ENCODE data around the gene LCAT. TPM values are rescaled to one million over a fixed set of nuclear protein-coding genes. Genes with fewer than 3 reads are reported as not detected.

LCAT gene
- total RNA-seq, 1 donor from 2014 or later, result 31.9 TPM

DNA sequence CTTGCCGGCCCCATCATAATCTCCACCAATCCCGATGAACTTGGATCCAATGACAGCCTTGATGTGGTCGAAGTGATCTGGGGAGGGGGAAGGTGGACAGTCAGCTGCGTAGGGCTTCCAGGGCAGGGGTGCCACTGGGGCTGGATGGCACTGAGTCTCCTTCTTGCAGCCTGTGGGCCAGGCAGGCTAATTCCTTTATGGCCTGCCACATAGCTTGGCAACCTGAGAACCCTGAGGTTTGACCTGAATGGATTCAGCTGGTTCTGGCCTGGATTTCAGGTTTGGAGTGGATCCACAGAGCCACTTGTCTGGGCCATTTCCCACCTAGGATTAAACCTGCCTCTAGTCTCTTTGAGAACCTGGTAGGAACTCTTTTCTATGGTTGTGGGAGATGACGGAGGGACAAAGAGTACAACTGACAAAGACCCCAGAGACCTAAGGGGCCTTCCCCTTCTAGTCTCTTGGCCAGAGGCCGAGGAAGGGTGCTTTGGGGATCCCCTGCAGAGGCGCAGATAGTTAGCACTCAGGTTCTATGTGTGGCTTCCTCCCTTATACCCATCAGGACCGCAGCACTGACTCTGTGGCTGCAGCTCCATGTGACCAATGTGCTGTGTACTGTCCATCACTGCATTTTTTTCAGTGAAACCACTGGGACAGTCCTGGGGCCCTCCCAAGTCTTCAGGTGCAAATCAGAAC, 45.5 kb upstream of the LCAT start:
- Mint-ChIP-seq H3K27ac (no peak overlapping the region), H3K4me1 (ENCODE audit: low read depth) (peaks cover 14% of the 10 kb centered on the region), H3K4me3 (ENCODE audit: low read depth) (no peak overlapping the region), H3K9me3 (ENCODE audit: low read depth) (no peaks in the 10 kb centered on the region), H3K36me3 (ENCODE audit: insufficient read depth) (no peaks in the 10 kb centered on the region), H3K27me3 (peaks cover 4% of the 10 kb centered on the region)
- no peak for DNase-seq (ENCODE audit: low spot score, unreplicated experiment)
- TF ChIP-seq, protein P1, sequence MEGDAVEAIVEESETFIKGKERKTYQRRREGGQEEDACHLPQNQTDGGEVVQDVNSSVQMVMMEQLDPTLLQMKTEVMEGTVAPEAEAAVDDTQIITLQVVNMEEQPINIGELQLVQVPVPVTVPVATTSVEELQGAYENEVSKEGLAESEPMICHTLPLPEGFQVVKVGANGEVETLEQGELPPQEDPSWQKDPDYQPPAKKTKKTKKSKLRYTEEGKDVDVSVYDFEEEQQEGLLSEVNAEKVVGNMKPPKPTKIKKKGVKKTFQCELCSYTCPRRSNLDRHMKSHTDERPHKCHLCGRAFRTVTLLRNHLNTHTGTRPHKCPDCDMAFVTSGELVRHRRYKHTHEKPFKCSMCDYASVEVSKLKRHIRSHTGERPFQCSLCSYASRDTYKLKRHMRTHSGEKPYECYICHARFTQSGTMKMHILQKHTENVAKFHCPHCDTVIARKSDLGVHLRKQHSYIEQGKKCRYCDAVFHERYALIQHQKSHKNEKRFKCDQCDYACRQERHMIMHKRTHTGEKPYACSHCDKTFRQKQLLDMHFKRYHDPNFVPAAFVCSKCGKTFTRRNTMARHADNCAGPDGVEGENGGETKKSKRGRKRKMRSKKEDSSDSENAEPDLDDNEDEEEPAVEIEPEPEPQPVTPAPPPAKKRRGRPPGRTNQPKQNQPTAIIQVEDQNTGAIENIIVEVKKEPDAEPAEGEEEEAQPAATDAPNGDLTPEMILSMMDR (IDR thresholded peaks at IDR 0.05; ENCODE audit: unreplicated experiment), result no peak

DNA sequence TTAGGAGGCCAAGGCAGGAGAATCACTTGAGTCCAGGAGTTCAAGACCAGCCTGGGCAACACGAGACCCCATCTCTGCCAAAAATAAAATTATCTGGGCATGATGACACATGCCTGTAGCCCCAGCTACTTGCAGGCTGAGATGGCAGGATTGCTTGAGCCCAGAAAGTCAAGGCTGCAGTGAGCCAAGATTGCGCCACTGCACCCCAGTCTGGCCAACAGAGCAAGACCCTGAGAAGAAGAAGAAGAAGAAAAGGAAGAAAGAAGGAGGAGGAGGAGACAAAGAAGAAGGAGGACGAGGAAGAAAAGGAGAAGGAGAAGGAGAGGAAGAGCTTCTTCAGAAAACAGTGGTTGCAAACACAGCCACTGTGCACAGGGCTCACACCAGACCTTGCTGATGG, 44.8 kb upstream of the LCAT start:
- Mint-ChIP-seq H3K27me3 (peaks cover 4% of the 10 kb centered on the region), H3K36me3 (ENCODE audit: insufficient read depth) (no peaks in the 10 kb centered on the region), H3K4me3 (ENCODE audit: low read depth) (no peak overlapping the region), H3K9me3 (ENCODE audit: low read depth) (no peaks in the 10 kb centered on the region), H3K4me1 (ENCODE audit: low read depth) (peaks cover 14% of the 10 kb centered on the region), H3K27ac (no peak overlapping the region)
- no peak for DNase-seq (ENCODE audit: low spot score, unreplicated experiment)
- TF ChIP-seq, protein P1 (IDR thresholded peaks at IDR 0.05; ENCODE audit: unreplicated experiment), result no peak

DNA sequence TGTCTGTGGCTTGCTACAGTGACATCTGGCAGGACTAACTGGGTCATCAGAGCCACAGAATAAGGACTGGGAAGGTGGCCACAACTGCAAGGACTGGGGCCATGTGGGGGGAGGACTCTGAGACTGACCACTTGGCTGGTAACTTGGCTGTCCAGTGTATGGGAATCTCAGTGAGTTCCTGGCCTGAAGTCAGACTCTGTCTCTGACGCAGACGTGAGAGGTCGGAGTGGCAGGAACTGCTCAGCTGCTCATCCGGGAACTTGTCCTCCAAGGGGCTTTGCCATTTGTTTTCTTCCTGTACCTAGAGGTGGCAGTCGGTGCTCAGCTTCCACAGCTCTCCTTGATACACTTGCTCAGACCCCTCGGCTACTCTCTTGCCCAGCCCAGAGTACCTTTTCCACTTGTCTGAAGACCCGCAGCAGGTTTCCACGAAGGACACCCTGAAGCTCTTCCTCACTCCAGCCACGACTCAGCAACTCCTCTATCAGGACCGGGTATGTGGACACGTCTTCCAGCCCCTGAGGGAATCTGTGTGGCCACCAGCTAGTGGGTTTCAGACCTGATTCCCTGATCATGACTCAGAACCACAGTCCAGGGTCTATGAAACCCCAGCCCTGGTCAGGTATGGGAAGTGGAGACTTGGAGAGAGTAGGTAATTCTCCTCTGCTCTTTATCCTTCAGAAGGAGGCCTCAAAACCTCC, 43.7 kb upstream of the LCAT start:
- no peak for DNase-seq (ENCODE audit: low spot score, unreplicated experiment)
- Mint-ChIP-seq H3K4me1 (ENCODE audit: low read depth) (peaks cover 16% of the 10 kb centered on the region), H3K36me3 (ENCODE audit: insufficient read depth) (peaks cover 1% of the 10 kb centered on the region), H3K9me3 (ENCODE audit: low read depth) (no peaks in the 10 kb centered on the region), H3K27ac (peak overlapping the region; percentile 81), H3K27me3 (peaks cover 4% of the 10 kb centered on the region), H3K4me3 (ENCODE audit: low read depth) (no peak overlapping the region)
- TF ChIP-seq, protein P1 (IDR thresholded peaks at IDR 0.05; ENCODE audit: unreplicated experiment), result no peak

DNA sequence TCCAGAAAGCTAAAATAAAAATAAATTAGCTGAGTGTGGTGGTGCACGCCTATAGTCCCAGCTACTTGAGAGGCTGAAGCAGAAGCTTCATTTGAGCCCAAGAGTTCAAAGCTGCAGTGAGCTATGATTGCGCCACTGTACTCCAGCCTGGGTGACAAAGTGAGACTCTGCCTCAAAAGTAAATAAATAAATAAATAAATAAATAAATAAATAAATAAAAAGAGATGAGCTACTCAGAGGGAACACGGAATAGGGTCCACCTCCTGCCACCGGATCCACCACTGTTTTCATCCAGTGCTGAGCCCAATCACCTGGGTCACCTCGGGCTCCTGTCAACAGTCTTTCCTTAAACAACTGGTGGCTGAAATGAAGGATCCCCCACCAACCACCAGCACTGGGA, 43.0 kb upstream of the LCAT start:
- Mint-ChIP-seq H3K27me3 (peaks cover 4% of the 10 kb centered on the region), H3K9me3 (ENCODE audit: low read depth) (no peaks in the 10 kb centered on the region), H3K4me1 (ENCODE audit: low read depth) (peaks cover 16% of the 10 kb centered on the region), H3K36me3 (ENCODE audit: insufficient read depth) (peaks cover 1% of the 10 kb centered on the region), H3K27ac (no peak overlapping the region), H3K4me3 (ENCODE audit: low read depth) (no peak overlapping the region)
- no peak for DNase-seq (ENCODE audit: low spot score, unreplicated experiment)
- TF ChIP-seq, protein P1 (IDR thresholded peaks at IDR 0.05; ENCODE audit: unreplicated experiment), result no peak

DNA sequence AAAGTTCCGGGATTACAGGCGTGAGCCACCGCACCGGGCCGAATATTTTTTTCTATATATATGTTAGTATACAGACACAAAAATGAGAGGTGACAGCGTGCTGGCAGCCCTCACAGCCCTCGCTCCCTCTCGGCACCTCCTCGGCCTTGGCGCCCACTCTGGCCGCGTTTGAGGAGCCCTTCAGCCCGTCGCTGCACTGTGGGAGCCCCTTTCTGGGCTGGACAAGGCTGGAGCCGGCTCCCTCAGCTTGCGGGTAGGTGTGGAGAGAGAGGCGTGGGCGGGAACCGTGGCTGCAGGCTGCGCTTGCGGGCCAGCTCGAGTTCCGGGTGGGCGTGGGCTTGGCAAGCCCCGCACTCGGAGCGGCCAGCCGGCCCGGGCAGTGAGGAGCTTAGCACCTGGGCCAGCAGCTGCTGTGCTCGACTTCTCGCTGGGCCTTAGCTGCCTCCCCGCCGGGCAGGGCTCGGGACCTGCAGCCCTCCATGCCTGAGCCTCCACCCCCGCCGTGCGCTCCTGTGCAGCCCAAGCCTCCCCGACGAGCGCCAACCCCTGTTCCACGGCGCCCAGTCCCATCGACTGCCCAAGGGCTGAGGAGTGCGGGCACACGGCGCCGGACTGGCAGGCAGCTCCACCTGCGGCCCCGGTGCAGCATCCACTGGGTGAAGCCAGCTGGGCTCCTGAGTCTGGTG, 38.2 kb upstream of the LCAT start:
- Mint-ChIP-seq H3K36me3 (ENCODE audit: insufficient read depth) (peaks cover 1% of the 10 kb centered on the region), H3K4me3 (ENCODE audit: low read depth) (no peak overlapping the region), H3K27me3 (no peaks in the 10 kb centered on the region), H3K9me3 (ENCODE audit: low read depth) (no peaks in the 10 kb centered on the region), H3K4me1 (ENCODE audit: low read depth) (peaks cover 9% of the 10 kb centered on the region), H3K27ac (no peak overlapping the region)
- TF ChIP-seq, protein P1 (IDR thresholded peaks at IDR 0.05; ENCODE audit: unreplicated experiment), result no peak
- no peak for DNase-seq (ENCODE audit: low spot score, unreplicated experiment)

All from progenitor cell of endocrine pancreas (in vitro differentiated cells).